ENCODE results near the gene FAM240B.

Gene FAM240B

GRCh38 chr9:38756702-38757101, 36.8 kb upstream of the FAM240B start:
- H2AFZ ChIP-seq, result no peak overlapping the region
- H3K27me3 ChIP-seq (ENCODE audit: control insufficient read depth, insufficient read depth, low read length), result no peaks in the 10 kb centered on the region
- H3K9me3 ChIP-seq (ENCODE audit: control insufficient read depth, low read length), result no peaks in the 10 kb centered on the region
- no peaks in the 10 kb centered on the region for H3K36me3 ChIP-seq (ENCODE audit: control insufficient read depth, insufficient read depth, low read length)
- no peak for TF ChIP-seq CTCF (IDR thresholded peaks at IDR 0.05)
- H3K27ac ChIP-seq, result no peak overlapping the region
- H3K4me1 ChIP-seq, result no peaks in the 10 kb centered on the region
- no peaks in the 10 kb centered on the region for H3K79me2 ChIP-seq
- H3K4me2 ChIP-seq (ENCODE audit: low read length), result no peak overlapping the region
- H3K9ac ChIP-seq, result no peak overlapping the region
- H3K4me3 ChIP-seq (ENCODE audit: low read depth, low read length), result no peak overlapping the region

GRCh38 chr9:38747941-38748340, 28.0 kb upstream of the FAM240B start:
- Histone ChIP-seq H3K36me3 (ENCODE audit: control insufficient read depth, insufficient read depth, low read length) (no peaks in the 10 kb centered on the region), H3K79me2 (no peaks in the 10 kb centered on the region)

GRCh38 chr9:38747067-38747466, 27.1 kb upstream of the FAM240B start:
- no peak overlapping the region for H3K27ac ChIP-seq
- TF ChIP-seq CTCF (IDR thresholded peaks at IDR 0.05), result no peak
- no peaks in the 10 kb centered on the region for H3K79me2 ChIP-seq
- H2AFZ ChIP-seq, result no peak overlapping the region
- no peaks in the 10 kb centered on the region for H3K4me1 ChIP-seq
- no peak overlapping the region for H3K4me2 ChIP-seq (ENCODE audit: low read length)
- H3K36me3 ChIP-seq (ENCODE audit: control insufficient read depth, insufficient read depth, low read length), result no peaks in the 10 kb centered on the region
- H3K27me3 ChIP-seq (ENCODE audit: control insufficient read depth, insufficient read depth, low read length), result no peaks in the 10 kb centered on the region
- no peak overlapping the region for H3K4me3 ChIP-seq (ENCODE audit: low read depth, low read length)
- no peaks in the 10 kb centered on the region for H3K9me3 ChIP-seq (ENCODE audit: control insufficient read depth, low read length)
- H3K9ac ChIP-seq, result no peak overlapping the region

More at GRCh38 chr9:38747941-38748340, 28.0 kb upstream of the FAM240B start:
- no peaks in the 10 kb centered on the region for H3K27me3 ChIP-seq (ENCODE audit: control insufficient read depth, insufficient read depth, low read length)
- no peak overlapping the region for H3K4me3 ChIP-seq (ENCODE audit: low read depth, low read length)
- no peak overlapping the region for H3K27ac ChIP-seq
- H2AFZ ChIP-seq, result no peak overlapping the region
- H3K4me1 ChIP-seq, result no peaks in the 10 kb centered on the region
- no peak for TF ChIP-seq CTCF (IDR thresholded peaks at IDR 0.05)
- H3K9me3 ChIP-seq (ENCODE audit: control insufficient read depth, low read length), result no peaks in the 10 kb centered on the region
- no peak overlapping the region for H3K4me2 ChIP-seq (ENCODE audit: low read length)
- no peak overlapping the region for H3K9ac ChIP-seq

GRCh38 chr9:38746303-38746702, 26.4 kb upstream of the FAM240B start:
- H3K4me2 ChIP-seq (ENCODE audit: low read length), result no peak overlapping the region
- no peaks in the 10 kb centered on the region for H3K9me3 ChIP-seq (ENCODE audit: control insufficient read depth, low read length)
- TF ChIP-seq CTCF (IDR thresholded peaks at IDR 0.05), result no peak
- no peak overlapping the region for H3K27ac ChIP-seq
- no peaks in the 10 kb centered on the region for H3K27me3 ChIP-seq (ENCODE audit: control insufficient read depth, insufficient read depth, low read length)
- no peaks in the 10 kb centered on the region for H3K36me3 ChIP-seq (ENCODE audit: control insufficient read depth, insufficient read depth, low read length)
- no peaks in the 10 kb centered on the region for H3K79me2 ChIP-seq
- no peak overlapping the region for H3K9ac ChIP-seq
- H3K4me3 ChIP-seq (ENCODE audit: low read depth, low read length), result no peak overlapping the region
- H2AFZ ChIP-seq, result no peak overlapping the region
- no peaks in the 10 kb centered on the region for H3K4me1 ChIP-seq

GRCh38 chr9:38744484-38744883, 24.6 kb upstream of the FAM240B start:
- Histone ChIP-seq H3K9ac (no peak overlapping the region), H3K36me3 (ENCODE audit: control insufficient read depth, insufficient read depth, low read length) (no peaks in the 10 kb centered on the region), H3K9me3 (ENCODE audit: control insufficient read depth, low read length) (no peaks in the 10 kb centered on the region), H3K4me1 (no peaks in the 10 kb centered on the region), H3K79me2 (no peaks in the 10 kb centered on the region), H3K4me3 (ENCODE audit: low read depth, low read length) (no peak overlapping the region), H3K27me3 (ENCODE audit: control insufficient read depth, insufficient read depth, low read length) (no peaks in the 10 kb centered on the region), H2AFZ (no peak overlapping the region), H3K27ac (no peak overlapping the region), H3K4me2 (ENCODE audit: low read length) (no peak overlapping the region)
- no peak for TF ChIP-seq CTCF (IDR thresholded peaks at IDR 0.05)
